Measurements from ENCODE around the gene CEMIP.
"Not testable (repeated sequence)": the region's sequence is repeated elsewhere in the genome, so short reads cannot be mapped to it uniquely, and the experiment has no call there.

The CEMIP gene

DNA sequence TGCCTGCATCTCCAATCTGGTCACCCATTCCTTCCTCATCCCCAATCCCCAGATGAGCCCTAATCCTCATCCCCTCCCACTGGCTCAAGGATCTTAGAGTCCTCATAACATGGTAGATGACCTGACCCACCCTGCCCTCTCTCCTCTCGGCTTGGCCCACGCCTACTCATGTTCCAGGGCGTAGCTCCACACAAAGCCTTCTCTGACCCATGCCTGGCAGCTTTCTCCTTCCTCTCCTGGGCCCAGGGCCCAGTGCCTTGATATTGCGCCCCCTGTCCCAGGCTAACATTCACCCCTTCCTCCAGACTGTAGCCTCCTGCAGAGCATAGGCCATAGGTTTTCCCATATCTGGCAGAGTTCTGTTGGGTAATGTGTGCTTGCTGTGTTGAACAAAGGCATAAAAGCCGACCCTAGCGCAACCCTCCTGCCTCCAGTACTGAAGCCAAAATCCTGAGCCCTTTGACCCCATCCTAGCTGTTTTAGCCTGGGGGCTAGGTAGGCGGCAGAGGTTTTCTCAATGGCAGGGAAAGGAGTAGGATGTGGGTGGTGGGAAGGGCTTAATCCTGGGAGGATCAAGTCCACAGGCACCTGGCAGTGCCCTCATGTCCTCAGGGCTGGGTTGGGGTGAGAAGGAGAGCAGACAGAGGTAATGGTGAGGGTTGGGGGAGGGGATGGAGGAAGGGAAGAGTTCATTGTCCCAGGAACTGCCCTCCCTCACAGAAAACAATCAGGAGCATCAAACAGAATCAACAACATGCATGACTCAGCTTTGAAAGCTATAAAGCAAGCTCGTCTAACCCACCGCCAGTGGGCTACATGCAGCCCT lies 175.0 kb downstream of the CEMIP start:
- Histone ChIP-seq H3K4me1 (ENCODE audit: control insufficient read depth, insufficient read depth, low read length) (peaks cover 8% of the 10 kb centered on the region; the same call in 1 of the 2 replicates), H3K27ac (ENCODE audit: low read length) (no peak overlapping the region), H3K27me3 (ENCODE audit: control insufficient read depth, insufficient read depth, low read length) (no peaks in the 10 kb centered on the region), H3K9me3 (ENCODE audit: control insufficient read depth, insufficient read depth, low read length) (no peaks in the 10 kb centered on the region), H3K36me3 (ENCODE audit: control insufficient read depth, insufficient read depth, low read length) (peaks cover 3% of the 10 kb centered on the region; the same call in 1 of the 2 replicates), H3K4me3 (ENCODE audit: low read length) (no peak overlapping the region)
- no CpG with 5 or more reads among the region's 9 CpGs for WGBS (ENCODE audit: insufficient coverage, insufficient read length)
- DNase-seq (ENCODE audit: low read depth, low spot score) = peak; percentile 29

DNA sequence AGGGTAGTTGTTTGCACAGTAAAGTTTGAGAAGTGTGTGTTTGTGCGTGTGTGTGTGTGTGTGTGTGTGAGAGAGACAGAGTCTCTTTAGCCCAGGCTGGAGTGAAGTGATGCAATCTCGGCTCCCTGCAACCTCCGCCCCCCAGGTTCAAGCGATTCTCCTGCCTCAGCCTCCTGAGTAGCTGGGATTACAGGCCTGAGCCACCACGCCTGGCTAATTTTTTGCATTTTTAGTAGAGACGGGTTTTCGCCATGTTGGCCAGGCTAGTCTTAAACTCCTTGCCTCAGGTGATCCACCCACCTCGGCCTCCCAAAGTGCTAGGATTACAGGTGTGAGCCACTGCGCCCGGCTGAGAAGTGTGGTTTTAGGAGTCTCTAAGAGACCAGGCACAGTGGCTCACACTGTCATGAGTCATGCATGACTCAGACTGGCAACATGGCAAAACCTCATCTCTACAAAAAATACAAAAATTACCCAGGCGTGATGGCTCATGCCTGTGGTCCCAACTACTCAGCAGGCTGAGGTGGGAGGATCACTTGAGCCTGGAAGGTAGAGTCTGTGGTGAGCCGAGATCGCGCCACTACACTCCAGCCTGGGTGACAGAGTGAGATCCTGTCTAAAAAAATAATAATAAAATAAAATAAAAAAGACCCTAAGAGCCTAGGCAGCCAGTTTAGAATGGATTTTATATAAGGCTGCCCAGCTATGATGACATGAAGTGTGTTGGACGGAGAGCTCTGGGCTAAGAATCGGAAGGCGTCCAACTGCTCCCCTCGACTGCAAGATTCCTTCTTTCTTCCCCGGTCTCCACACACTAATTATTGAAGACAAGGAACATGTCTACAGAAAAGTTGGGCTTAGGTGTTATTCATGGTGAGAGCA lies 176.6 kb downstream of the CEMIP start:
- H3K9me3 ChIP-seq (ENCODE audit: control insufficient read depth, insufficient read depth, low read length) = not testable (repeated sequence)

GRCh38 chr15:80957556-80957955 lies 178.4 kb downstream of the CEMIP start:
- H3K27ac ChIP-seq (ENCODE audit: low read length) = no peak overlapping the region
- H3K36me3 ChIP-seq (ENCODE audit: control insufficient read depth, insufficient read depth, low read length) = no peaks in the 10 kb centered on the region
- no peaks in the 10 kb centered on the region for H3K9me3 ChIP-seq (ENCODE audit: control insufficient read depth, insufficient read depth, low read length)
- no CpG with 5 or more reads among the region's 2 CpGs for WGBS (ENCODE audit: insufficient coverage, insufficient read length)
- no peak for DNase-seq (ENCODE audit: low read depth, low spot score)
- H3K4me1 ChIP-seq (ENCODE audit: control insufficient read depth, insufficient read depth, low read length) = peaks cover 8% of the 10 kb centered on the region; the same call in 1 of the 2 replicates
- no peak overlapping the region for H3K4me3 ChIP-seq (ENCODE audit: low read length)
- H3K27me3 ChIP-seq (ENCODE audit: control insufficient read depth, insufficient read depth, low read length) = no peaks in the 10 kb centered on the region

More for the DNA sequence above, 176.6 kb downstream of the CEMIP start:
- DNase-seq (ENCODE audit: low read depth, low spot score); H3K27ac ChIP-seq (ENCODE audit: low read length); H3K36me3 ChIP-seq (ENCODE audit: control insufficient read depth, insufficient read depth, low read length); H3K27me3 ChIP-seq (ENCODE audit: control insufficient read depth, insufficient read depth, low read length); H3K4me1 ChIP-seq (ENCODE audit: control insufficient read depth, insufficient read depth, low read length); H3K4me3 ChIP-seq (ENCODE audit: low read length): not testable (repeated sequence)
- no CpG with 5 or more reads among the region's 19 CpGs for WGBS (ENCODE audit: insufficient coverage, insufficient read length)

DNA sequence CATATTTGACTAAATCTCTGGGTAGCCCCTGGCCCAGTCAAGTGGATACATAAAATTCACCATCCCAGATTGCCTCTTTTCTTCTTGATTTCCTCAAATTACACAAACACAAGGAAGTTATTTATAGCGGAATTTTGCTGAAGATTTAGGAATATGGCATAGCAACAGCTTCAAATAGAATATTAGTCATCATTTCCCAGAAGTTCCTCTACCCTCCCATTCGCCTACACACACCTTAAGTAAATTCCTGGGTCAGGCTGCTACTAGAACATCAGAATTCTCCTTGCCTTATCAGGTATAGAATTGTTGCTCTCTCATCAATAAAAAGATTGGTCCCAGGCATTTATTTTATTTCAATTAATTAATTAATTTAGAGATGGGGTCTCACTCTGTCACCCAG lies 178.8 kb downstream of the CEMIP start:
- Histone ChIP-seq H3K27ac (ENCODE audit: low read length) (no peak overlapping the region), H3K4me1 (ENCODE audit: control insufficient read depth, insufficient read depth, low read length) (peaks cover 8% of the 10 kb centered on the region; the same call in 1 of the 2 replicates), H3K36me3 (ENCODE audit: control insufficient read depth, insufficient read depth, low read length) (no peaks in the 10 kb centered on the region), H3K27me3 (ENCODE audit: control insufficient read depth, insufficient read depth, low read length) (no peaks in the 10 kb centered on the region), H3K9me3 (ENCODE audit: control insufficient read depth, insufficient read depth, low read length) (no peaks in the 10 kb centered on the region), H3K4me3 (ENCODE audit: low read length) (no peak overlapping the region)
- DNase-seq (ENCODE audit: low read depth, low spot score) = no peak
- WGBS (ENCODE audit: insufficient coverage, insufficient read length) = no CpG with 5 or more reads among the region's 2 CpGs

DNA sequence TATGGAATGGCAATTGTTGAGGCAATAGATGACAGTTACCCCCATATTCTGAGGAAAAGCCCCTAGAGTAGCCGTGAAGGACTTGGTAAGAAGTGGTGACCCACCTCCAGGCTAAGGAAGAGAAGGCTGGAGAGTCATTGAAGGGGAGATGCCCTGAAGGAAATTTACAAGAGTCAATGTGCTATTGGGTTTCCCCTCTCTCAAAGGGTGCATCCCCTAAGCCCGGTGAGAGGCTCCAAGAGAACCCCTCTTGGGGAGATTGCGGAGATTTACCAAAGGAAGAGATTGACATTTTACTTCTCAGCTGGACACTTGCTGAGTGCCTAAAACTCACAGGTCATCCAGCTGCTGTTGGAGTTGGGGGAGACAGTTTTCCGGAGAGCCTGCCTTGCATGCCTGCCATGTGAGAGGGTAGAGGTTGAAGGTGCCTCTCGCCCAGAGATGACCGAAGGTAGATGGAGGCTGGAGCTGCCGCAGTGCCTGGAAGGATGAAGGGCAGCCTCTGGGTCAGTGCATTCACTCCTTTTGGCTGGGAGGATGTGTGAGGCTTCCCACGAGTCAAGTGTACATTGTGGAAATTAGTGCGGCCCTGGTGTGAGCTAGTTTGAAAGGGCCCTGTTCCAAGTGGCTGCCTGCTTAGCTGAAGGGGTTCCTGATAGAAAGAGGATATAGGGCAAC lies 179.8 kb downstream of the CEMIP start:
- WGBS (ENCODE audit: insufficient coverage, insufficient read length) = no CpG with 5 or more reads among the region's 9 CpGs

GRCh38 chr15:80965454-80965853 lies 186.3 kb downstream of the CEMIP start:
- not testable (repeated sequence) for H3K4me3 ChIP-seq (ENCODE audit: low read length); H3K27ac ChIP-seq (ENCODE audit: low read length); H3K9me3 ChIP-seq (ENCODE audit: control insufficient read depth, insufficient read depth, low read length); DNase-seq (ENCODE audit: low read depth, low spot score); H3K27me3 ChIP-seq (ENCODE audit: control insufficient read depth, insufficient read depth, low read length); H3K36me3 ChIP-seq (ENCODE audit: control insufficient read depth, insufficient read depth, low read length)
- peaks cover 15% of the 10 kb centered on the region for H3K4me1 ChIP-seq (ENCODE audit: control insufficient read depth, insufficient read depth, low read length)

More for the DNA sequence above, 179.8 kb downstream of the CEMIP start:
- Histone ChIP-seq H3K9me3 (ENCODE audit: control insufficient read depth, insufficient read depth, low read length) (no peaks in the 10 kb centered on the region), H3K36me3 (ENCODE audit: control insufficient read depth, insufficient read depth, low read length) (no peaks in the 10 kb centered on the region), H3K27ac (ENCODE audit: low read length) (no peak overlapping the region), H3K4me1 (ENCODE audit: control insufficient read depth, insufficient read depth, low read length) (peaks cover 7% of the 10 kb centered on the region; the same call in 1 of the 2 replicates), H3K27me3 (ENCODE audit: control insufficient read depth, insufficient read depth, low read length) (no peaks in the 10 kb centered on the region), H3K4me3 (ENCODE audit: low read length) (no peak overlapping the region)
- DNase-seq (ENCODE audit: low read depth, low spot score) = no peak

DNA sequence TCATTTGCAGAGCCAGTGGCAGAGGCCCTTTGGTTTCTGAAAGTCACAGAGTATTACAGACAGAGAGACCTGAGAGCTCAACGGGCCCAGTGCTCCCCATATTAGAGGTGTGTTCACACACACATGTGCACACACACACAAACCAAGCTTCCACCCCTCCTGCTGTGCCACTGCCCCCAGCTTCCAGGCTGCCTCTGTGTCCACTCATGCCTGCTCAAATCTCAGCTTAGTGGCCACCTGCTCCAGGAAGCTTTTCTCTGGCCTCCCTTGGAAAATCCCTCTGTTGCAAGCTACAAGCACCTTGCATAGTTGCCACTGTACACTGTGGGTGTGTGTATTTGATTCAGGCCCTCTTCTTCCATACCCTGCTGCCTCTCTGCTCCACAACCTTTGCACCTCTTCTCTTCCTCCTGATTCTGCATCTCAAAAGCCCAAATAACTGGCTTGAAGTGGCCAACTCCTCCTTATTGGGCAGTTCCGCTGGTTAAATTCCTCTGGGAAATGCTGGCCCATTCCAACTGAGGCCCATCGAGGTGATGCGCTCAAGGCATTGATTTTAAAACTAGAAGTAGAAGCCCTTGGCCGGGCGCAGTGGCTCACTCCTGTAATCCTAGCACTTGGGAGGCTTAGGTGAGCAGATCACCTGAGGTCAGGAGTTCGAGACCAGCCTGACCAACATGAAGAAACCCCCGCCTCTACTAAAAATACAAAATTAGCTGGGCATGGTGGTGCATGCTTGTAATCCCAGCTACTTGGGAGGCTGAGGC lies 187.4 kb downstream of the CEMIP start:
- peaks cover 3% of the 10 kb centered on the region; the same call in 1 of the 2 replicates for H3K36me3 ChIP-seq (ENCODE audit: control insufficient read depth, insufficient read depth, low read length)
- WGBS (ENCODE audit: insufficient coverage, insufficient read length) = no CpG with 5 or more reads among the region's 8 CpGs
- H3K4me3 ChIP-seq (ENCODE audit: low read length) = no peak overlapping the region
- no peaks in the 10 kb centered on the region for H3K9me3 ChIP-seq (ENCODE audit: control insufficient read depth, insufficient read depth, low read length)
- no peak for DNase-seq (ENCODE audit: low read depth, low spot score)
- no peak overlapping the region for H3K27ac ChIP-seq (ENCODE audit: low read length)
- H3K27me3 ChIP-seq (ENCODE audit: control insufficient read depth, insufficient read depth, low read length) = no peaks in the 10 kb centered on the region
- peaks cover 15% of the 10 kb centered on the region for H3K4me1 ChIP-seq (ENCODE audit: control insufficient read depth, insufficient read depth, low read length)

GRCh38 chr15:80967451-80967850 lies 188.3 kb downstream of the CEMIP start:
- no peaks in the 10 kb centered on the region for H3K27me3 ChIP-seq (ENCODE audit: control insufficient read depth, insufficient read depth, low read length)
- no peak overlapping the region for H3K27ac ChIP-seq (ENCODE audit: low read length)
- peaks cover 15% of the 10 kb centered on the region for H3K4me1 ChIP-seq (ENCODE audit: control insufficient read depth, insufficient read depth, low read length)
- WGBS (ENCODE audit: insufficient coverage, insufficient read length) = no CpG with 5 or more reads among the region's 3 CpGs
- peaks cover 3% of the 10 kb centered on the region; the same call in 1 of the 2 replicates for H3K36me3 ChIP-seq (ENCODE audit: control insufficient read depth, insufficient read depth, low read length)
- no peak overlapping the region for H3K4me3 ChIP-seq (ENCODE audit: low read length)
- DNase-seq (ENCODE audit: low read depth, low spot score) = peak; percentile 68
- no peaks in the 10 kb centered on the region for H3K9me3 ChIP-seq (ENCODE audit: control insufficient read depth, insufficient read depth, low read length)

GRCh38 chr15:80967991-80968510 lies 188.9 kb downstream of the CEMIP start:
- Histone ChIP-seq H3K27ac (ENCODE audit: low read length) (no peak overlapping the region), H3K36me3 (ENCODE audit: control insufficient read depth, insufficient read depth, low read length) (peaks cover 3% of the 10 kb centered on the region; the same call in 1 of the 2 replicates)

More at GRCh38 chr15:80967991-80968510, 188.9 kb downstream of the CEMIP start:
- H3K27me3 ChIP-seq (ENCODE audit: control insufficient read depth, insufficient read depth, low read length) = no peaks in the 10 kb centered on the region
- no CpG with 5 or more reads among the region's 4 CpGs for WGBS (ENCODE audit: insufficient coverage, insufficient read length)
- no peak for DNase-seq (ENCODE audit: low read depth, low spot score)
- peaks cover 15% of the 10 kb centered on the region for H3K4me1 ChIP-seq (ENCODE audit: control insufficient read depth, insufficient read depth, low read length)
- no peaks in the 10 kb centered on the region for H3K9me3 ChIP-seq (ENCODE audit: control insufficient read depth, insufficient read depth, low read length)
- no peak overlapping the region for H3K4me3 ChIP-seq (ENCODE audit: low read length)
